GM23338 (cell line): ENCODE measurements around the gene MAPK9.

ENCODE experiments used
- CREB1 ChIP-seq: fragments of 250-450 bp; sonication (Bioruptor Pico); IDR thresholded peaks from 2 replicates; pipeline ENCODE4 v1.5.0; 2020; ENCODE audit warnings: low read depth, mild to moderate bottlenecking, moderate library complexity
- EZH2 ChIP-seq: fragments of 200-600 bp; sonication (generic); IDR thresholded peaks from one replicate; pipeline ENCODE4 v1.8.0; 2017; ENCODE audit warnings: antibody characterized with exemption, mild to moderate bottlenecking, low read depth; ENCODE audit not compliant: unreplicated experiment
- EZH2phosphoT487 ChIP-seq: fragments of 200-600 bp; sonication (generic); IDR thresholded peaks from one replicate; pipeline ENCODE4 v1.8.1; 2018; ENCODE audit warnings: antibody characterized with exemption; ENCODE audit not compliant: unreplicated experiment
- JUNB ChIP-seq: IDR thresholded peaks from one replicate; pipeline ENCODE4 v1.6.1; 2016; ENCODE audit warnings: antibody characterized with exemption; ENCODE audit not compliant: unreplicated experiment
- POLR2AphosphoS5 ChIP-seq: IDR thresholded peaks from 2 replicates; pipeline ENCODE4 v1.6.1; 2016; ENCODE audit warnings: antibody characterized with exemption, low read depth
- TF ChIP-seq, protein P1 (sequence below), 2 experiments: fragments of 200-600 bp in 1 of 2; sonication (generic) in 1 of 2; conservative IDR thresholded peaks; 2 replicates each; pipeline versions ENCODE4 v1.5.1 to v1.6.1; 2016 to 2017; ENCODE audit warnings: antibody characterized with exemption in 2 of 2, low read depth in 2 of 2, mild to moderate bottlenecking in 2 of 2, moderate library complexity in 1 of 2
- TF ChIP-seq, protein P2 (sequence below): IDR thresholded peaks from one replicate; pipeline ENCODE4 v1.6.1; 2018; ENCODE audit warnings: antibody characterized with exemption; ENCODE audit not compliant: unreplicated experiment

DNA sequence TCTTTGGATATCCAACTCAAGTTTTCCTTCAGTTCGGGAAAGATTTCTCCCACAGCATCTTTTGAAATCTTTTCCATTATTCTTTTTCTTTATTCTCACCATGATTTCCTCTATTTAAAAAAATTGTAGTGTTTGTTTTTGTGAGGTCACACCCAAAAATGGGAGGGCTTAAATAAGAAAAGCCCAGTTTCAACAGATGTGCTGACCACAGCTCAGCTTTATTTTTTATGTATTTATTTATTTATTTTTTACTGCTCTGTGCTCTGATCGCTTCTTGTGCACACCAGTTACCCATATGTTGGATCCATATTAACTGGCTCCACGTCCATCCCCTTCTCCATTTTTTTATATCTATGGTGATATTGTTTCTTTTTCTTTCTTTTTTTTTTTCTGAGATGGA lies 41.0 kb upstream of the MAPK9 start:
- TF ChIP-seq, protein P1, sequence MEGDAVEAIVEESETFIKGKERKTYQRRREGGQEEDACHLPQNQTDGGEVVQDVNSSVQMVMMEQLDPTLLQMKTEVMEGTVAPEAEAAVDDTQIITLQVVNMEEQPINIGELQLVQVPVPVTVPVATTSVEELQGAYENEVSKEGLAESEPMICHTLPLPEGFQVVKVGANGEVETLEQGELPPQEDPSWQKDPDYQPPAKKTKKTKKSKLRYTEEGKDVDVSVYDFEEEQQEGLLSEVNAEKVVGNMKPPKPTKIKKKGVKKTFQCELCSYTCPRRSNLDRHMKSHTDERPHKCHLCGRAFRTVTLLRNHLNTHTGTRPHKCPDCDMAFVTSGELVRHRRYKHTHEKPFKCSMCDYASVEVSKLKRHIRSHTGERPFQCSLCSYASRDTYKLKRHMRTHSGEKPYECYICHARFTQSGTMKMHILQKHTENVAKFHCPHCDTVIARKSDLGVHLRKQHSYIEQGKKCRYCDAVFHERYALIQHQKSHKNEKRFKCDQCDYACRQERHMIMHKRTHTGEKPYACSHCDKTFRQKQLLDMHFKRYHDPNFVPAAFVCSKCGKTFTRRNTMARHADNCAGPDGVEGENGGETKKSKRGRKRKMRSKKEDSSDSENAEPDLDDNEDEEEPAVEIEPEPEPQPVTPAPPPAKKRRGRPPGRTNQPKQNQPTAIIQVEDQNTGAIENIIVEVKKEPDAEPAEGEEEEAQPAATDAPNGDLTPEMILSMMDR (conservative IDR thresholded peaks at IDR 0.05; ENCODE audit: low read depth in 2 of 2): no peak
- TF ChIP-seq, protein P2, sequence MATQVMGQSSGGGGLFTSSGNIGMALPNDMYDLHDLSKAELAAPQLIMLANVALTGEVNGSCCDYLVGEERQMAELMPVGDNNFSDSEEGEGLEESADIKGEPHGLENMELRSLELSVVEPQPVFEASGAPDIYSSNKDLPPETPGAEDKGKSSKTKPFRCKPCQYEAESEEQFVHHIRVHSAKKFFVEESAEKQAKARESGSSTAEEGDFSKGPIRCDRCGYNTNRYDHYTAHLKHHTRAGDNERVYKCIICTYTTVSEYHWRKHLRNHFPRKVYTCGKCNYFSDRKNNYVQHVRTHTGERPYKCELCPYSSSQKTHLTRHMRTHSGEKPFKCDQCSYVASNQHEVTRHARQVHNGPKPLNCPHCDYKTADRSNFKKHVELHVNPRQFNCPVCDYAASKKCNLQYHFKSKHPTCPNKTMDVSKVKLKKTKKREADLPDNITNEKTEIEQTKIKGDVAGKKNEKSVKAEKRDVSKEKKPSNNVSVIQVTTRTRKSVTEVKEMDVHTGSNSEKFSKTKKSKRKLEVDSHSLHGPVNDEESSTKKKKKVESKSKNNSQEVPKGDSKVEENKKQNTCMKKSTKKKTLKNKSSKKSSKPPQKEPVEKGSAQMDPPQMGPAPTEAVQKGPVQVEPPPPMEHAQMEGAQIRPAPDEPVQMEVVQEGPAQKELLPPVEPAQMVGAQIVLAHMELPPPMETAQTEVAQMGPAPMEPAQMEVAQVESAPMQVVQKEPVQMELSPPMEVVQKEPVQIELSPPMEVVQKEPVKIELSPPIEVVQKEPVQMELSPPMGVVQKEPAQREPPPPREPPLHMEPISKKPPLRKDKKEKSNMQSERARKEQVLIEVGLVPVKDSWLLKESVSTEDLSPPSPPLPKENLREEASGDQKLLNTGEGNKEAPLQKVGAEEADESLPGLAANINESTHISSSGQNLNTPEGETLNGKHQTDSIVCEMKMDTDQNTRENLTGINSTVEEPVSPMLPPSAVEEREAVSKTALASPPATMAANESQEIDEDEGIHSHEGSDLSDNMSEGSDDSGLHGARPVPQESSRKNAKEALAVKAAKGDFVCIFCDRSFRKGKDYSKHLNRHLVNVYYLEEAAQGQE: no peak
- TF ChIP-seq POLR2AphosphoS5 (no peak), JUNB (no peak), EZH2phosphoT487 (no peak), EZH2 (no peak), CREB1 (CRISPR knock-in tag) (no peak)
